HCT116 (cell line): ENCODE results near the gene PAM16. TPM values are rescaled to one million over a fixed set of nuclear protein-coding genes. Genes with fewer than 3 reads are reported as not detected.
"Not testable (repeated sequence)": the region's sequence is repeated elsewhere in the genome, so short reads cannot be mapped to it uniquely, and the experiment has no call there.

ENCODE experiments used
- ATAC-seq: fragments of 200-7000 bp; cut with Tn5 transposase; 2 replicates; pipeline ENCODE4 v1.9.1; 2020; ENCODE audit warnings: mild to moderate bottlenecking, moderate library complexity
- BruUV-seq: library from RNA; stranded (reverse); fragments of 400-500 nt; replicated peaks from 2 replicates; lab custom pipeline; 2021; lab: Mats Ljungman, UMichigan
- CTCF ChIA-PET: fragments of 300-600 bp; sonication (Branson Sonifier 250); formaldehyde crosslinking; loops from one replicate; lab custom pipeline; 2021; ENCODE audit warnings: antibody characterized with exemption; lab: Charles Lee
- POLR2A ChIA-PET: fragments of 300-600, 350-600 bp; sonication (Branson Sonifier 250); formaldehyde crosslinking; loops from one replicate; lab custom pipeline; 2021; ENCODE audit warnings: antibody characterized with exemption; lab: Charles Lee
- RAD21 ChIA-PET, 2 experiments: fragments of 300-600 bp; sonication (Branson Sonifier 250); formaldehyde crosslinking; loops; one replicate each; lab custom pipeline; 2023; ENCODE audit warnings: low total read pairs in 2 of 2; ENCODE audit not compliant: uncharacterized antibody in 2 of 2, unreplicated experiment in 2 of 2, low non-redundant PET in 1 of 2; lab: Charles Lee
- DNase-seq: peaks from one replicate; pipeline ENCODE4 v3.0.0-alpha.2; 2010; ENCODE audit warnings: low read depth, low spot score
- H2AFZ ChIP-seq: fragments of 200-600 bp; shearing (Covaris generic), sonication (generic); 2 replicates; pipeline ENCODE4 v1.6.1; 2017; ENCODE audit warnings: low read depth, mixed run types, mixed read lengths, antibody characterized with exemption, low read length; ENCODE audit not compliant: poor library complexity, severe bottlenecking
- H3K27ac ChIP-seq: 2 replicates; pipeline ENCODE4 v1.5.1; 2012; ENCODE audit warnings: low read depth, low read length
- H3K27me3 ChIP-seq: fragments of 200-600 bp; sonication (generic); 2 replicates; pipeline ENCODE4 v1.6.1; 2016; ENCODE audit warnings: mixed run types, low read length, mixed read lengths; ENCODE audit not compliant: insufficient read depth
- H3K36me3 ChIP-seq, 2 experiments: fragments of 200-500 bp in 1 of 2; fragments of 200-600 bp in 1 of 2; sonication (Bioruptor generic) in 1 of 2; sonication (generic) in 1 of 2; 2 replicates each; pipeline versions ENCODE4 v1.5.1 to v1.6.1; 2014 to 2016; ENCODE audit warnings: low read length in 2 of 2, inconsistent platforms in 1 of 2, mixed read lengths in 1 of 2, mixed run types in 1 of 2; ENCODE audit not compliant: insufficient read depth in 2 of 2, control insufficient read depth in 1 of 2
- H3K4me1 ChIP-seq, 2 experiments: fragments of 200-600 bp in 1 of 2; sonication (generic) in 1 of 2; 2 replicates each; pipeline versions ENCODE4 v1.5.1 to v1.6.1; 2012 to 2017; ENCODE audit warnings: low read length in 2 of 2, inconsistent platforms in 1 of 2, mild to moderate bottlenecking in 1 of 2, mixed read lengths in 1 of 2, mixed run types in 1 of 2, moderate library complexity in 1 of 2; ENCODE audit not compliant: insufficient read depth in 2 of 2, control insufficient read depth in 1 of 2
- H3K4me2 ChIP-seq: fragments of 200-600 bp; sonication (generic); 2 replicates; pipeline ENCODE4 v1.6.1; 2017; ENCODE audit warnings: mixed run types, low read length, mixed read lengths
- H3K4me3 ChIP-seq, 2 experiments: fragments of 200-600 bp in 1 of 2; sonication (generic) in 1 of 2; replicated peaks in 1 of 2; 2 replicates each; pipeline ENCODE4 v1.5.1; 2011 to 2016; ENCODE audit warnings: low read length in 2 of 2, control low read depth in 1 of 2, low read depth in 1 of 2, mild to moderate bottlenecking in 1 of 2, mixed read lengths in 1 of 2, mixed run types in 1 of 2
- H3K79me2 ChIP-seq: fragments of 200-600 bp; sonication (generic); 2 replicates; pipeline ENCODE4 v1.6.1; 2017; ENCODE audit warnings: mild to moderate bottlenecking, mixed run types, low read length, moderate library complexity, mixed read lengths; ENCODE audit not compliant: insufficient read depth
- H3K9ac ChIP-seq: fragments of 200-600 bp; sonication (generic); 2 replicates; pipeline ENCODE4 v1.6.1; 2016; ENCODE audit warnings: low read length, mixed read lengths
- H3K9me2 ChIP-seq: fragments of 200-600 bp; sonication (generic), shearing (Covaris generic); 2 replicates; pipeline ENCODE4 v1.6.1; 2017; ENCODE audit warnings: mixed run types, mild to moderate bottlenecking, moderate library complexity; ENCODE audit not compliant: insufficient read depth
- H3K9me3 ChIP-seq, 2 experiments: fragments of 200-500 bp in 1 of 2; fragments of 200-600 bp in 1 of 2; sonication (Bioruptor generic) in 1 of 2; sonication (generic) in 1 of 2; 2 replicates each; pipeline ENCODE4 v1.6.1; 2014 to 2017; ENCODE audit warnings: low read length in 2 of 2, mixed read lengths in 2 of 2, inconsistent platforms in 1 of 2, low read depth in 1 of 2, mild to moderate bottlenecking in 1 of 2, mixed run types in 1 of 2, moderate library complexity in 1 of 2; ENCODE audit not compliant: control insufficient read depth in 1 of 2, insufficient read depth in 1 of 2
- H4K20me1 ChIP-seq: fragments of 200-600 bp; sonication (generic), shearing (Covaris generic); 2 replicates; pipeline ENCODE4 v1.6.1; 2017; ENCODE audit warnings: mixed run types, mild to moderate bottlenecking, moderate library complexity; ENCODE audit not compliant: insufficient read depth
- CBX3 ChIP-seq: IDR thresholded peaks from 2 replicates; pipeline ENCODE4 v1.6.1; 2012; ENCODE audit warnings: low read depth
- EGR1 ChIP-seq: IDR thresholded peaks from 2 replicates; pipeline ENCODE4 v1.6.1; 2012; ENCODE audit warnings: low read depth
- EZH2 ChIP-seq: fragments of 200-600 bp; sonication (generic); IDR thresholded peaks from 2 replicates; pipeline ENCODE4 v1.6.1; 2017; ENCODE audit warnings: antibody characterized with exemption, mixed run types
- EZH2phosphoT487 ChIP-seq: fragments of 200-600 bp; IDR thresholded peaks from 2 replicates; pipeline ENCODE4 v1.6.1; 2018; ENCODE audit warnings: antibody characterized with exemption, borderline replicate concordance
- SP1 ChIP-seq: IDR thresholded peaks from 2 replicates; pipeline ENCODE4 v1.6.1; 2012; ENCODE audit warnings: low read depth
- TCF7L2 ChIP-seq: IDR thresholded peaks from 2 replicates; pipeline ENCODE4 v1.7.0; 2011; ENCODE audit warnings: borderline replicate concordance, inconsistent platforms; ENCODE audit not compliant: insufficient read depth, insufficient read length; ENCODE audit errors: extremely low read depth
- YY1 ChIP-seq: IDR thresholded peaks from 2 replicates; pipeline ENCODE4 v1.6.1; 2011; ENCODE audit warnings: low read length, low read depth, moderate library complexity, mild to moderate bottlenecking; ENCODE audit not compliant: insufficient replicate concordance; ENCODE audit errors: extremely low read depth
- ZFX ChIP-seq: fragments of 450-650 bp; IDR thresholded peaks from 2 replicates; pipeline ENCODE4 v1.6.1; 2017
- ZNF274 ChIP-seq: fragments of 200-500 bp; sonication (Bioruptor generic); IDR thresholded peaks from 2 replicates; pipeline ENCODE4 v1.6.1; 2014; ENCODE audit warnings: mild to moderate bottlenecking, low read depth, low read length, inconsistent platforms
- intact Hi-C: fragments of 100-400 bp; cut with micrococcal nuclease; formaldehyde crosslinking; loops from 2 replicates; pipeline ENCODE4 v1.10.0; 2022
- total RNA-seq: library from RNA; stranded (reverse); gene quantifications from one replicate; pipeline ENCODE4 v1.2.1, GENCODE V29; 2021; ENCODE audit not compliant: unreplicated experiment

PAM16 gene
- total RNA-seq, 1 experiment from 2014 or later, result 102 TPM

GRCh38 chr16:4344983-4345835 is 5.9 kb downstream of the PAM16 start:
- H3K9me3 ChIP-seq, result no peaks in the 10 kb centered on the region
- H3K4me2 ChIP-seq, result no peak overlapping the region
- no peak overlapping the region for H2AFZ ChIP-seq
- ChIA-PET POLR2A (no interaction called here), RAD21 (no interaction called here), CTCF (no interaction called here)
- H3K9me2 ChIP-seq, result no peaks in the 10 kb centered on the region
- peaks cover 9% of the 10 kb centered on the region; the same call in 1 of the 2 replicates for H4K20me1 ChIP-seq
- no peaks in the 10 kb centered on the region for H3K27me3 ChIP-seq
- H3K79me2 ChIP-seq, result peaks cover 100% of the 10 kb centered on the region
- ATAC-seq, result peak; percentile 5; the same call in 1 of the 2 replicates
- H3K4me3 ChIP-seq, result no peak overlapping the region
- no peak overlapping the region for H3K9ac ChIP-seq
- peaks cover 2 to 15% of the 10 kb centered on the region in 2 experiments; a peak in 2 of 4 replicates for H3K36me3 ChIP-seq
- no peak overlapping the region for H3K27ac ChIP-seq
- TF ChIP-seq EZH2 (no peak), EGR1 (no peak), EZH2phosphoT487 (no peak), SP1 (no peak), TCF7L2 (no peak), ZNF274 (no peak), ZFX (no peak), YY1 (no peak), CBX3 (no peak)
- TF ChIP-seq, all 23 proteins: peak for 0
- no peak for DNase-seq
- H3K4me1 ChIP-seq, result peaks cover 4 to 9% of the 10 kb centered on the region in 2 experiments; a peak in 3 of 4 replicates
- no TSS peak for BruUV-seq
- intact Hi-C loops, result no loop called here

DNA sequence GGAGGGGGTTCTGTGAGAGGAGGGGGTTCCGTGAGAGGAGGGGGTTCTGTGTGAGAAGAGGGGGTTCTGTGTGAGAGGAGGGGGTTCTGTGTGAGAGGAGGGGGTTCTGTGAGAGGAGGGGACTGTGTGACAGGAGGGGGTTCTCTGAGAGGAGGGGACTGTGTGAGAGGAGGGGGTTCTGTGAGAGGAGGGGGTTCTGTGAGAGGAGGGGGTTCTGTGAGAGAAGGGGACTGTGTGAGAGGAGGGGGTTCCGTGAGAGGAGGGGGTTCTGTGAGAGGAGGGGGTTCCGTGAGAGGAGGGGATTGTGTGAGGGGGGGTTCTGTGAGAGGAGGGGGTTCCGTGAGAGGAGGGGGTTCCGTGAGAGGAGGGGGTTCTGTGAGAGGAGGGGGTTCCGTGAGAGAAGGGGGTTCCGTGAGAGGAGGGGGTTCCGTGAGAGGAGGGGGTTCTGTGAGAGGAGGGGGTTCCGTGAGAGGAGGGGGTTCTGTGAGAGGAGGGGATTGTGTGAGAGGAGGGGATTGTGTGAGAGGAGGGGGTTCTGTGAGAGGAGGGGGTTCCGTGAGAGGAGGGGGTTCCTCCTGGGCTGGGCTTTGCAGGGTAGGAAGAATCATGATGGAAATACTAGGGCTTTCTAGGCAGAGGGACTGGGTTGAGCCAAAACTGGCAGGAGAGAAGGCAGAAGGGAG is 6.7 kb downstream of the PAM16 start:
- H3K9me3 ChIP-seq, intact Hi-C loops, H3K4me2 ChIP-seq, H3K9ac ChIP-seq, POLR2A ChIA-PET, H4K20me1 ChIP-seq, H3K4me1 ChIP-seq, H3K4me3 ChIP-seq, H3K27me3 ChIP-seq, RAD21 ChIA-PET, H3K9me2 ChIP-seq, CTCF ChIA-PET, DNase-seq, H2AFZ ChIP-seq, BruUV-seq: not testable (repeated sequence)
- peaks cover 2 to 16% of the 10 kb centered on the region in 2 experiments; a peak in 2 of 4 replicates for H3K36me3 ChIP-seq
- H3K27ac ChIP-seq, result peak overlapping the region; percentile 17; the same call in 1 of the 2 replicates
- ATAC-seq, result peak; percentile 41; the same call in 1 of the 2 replicates
- peaks cover 95% of the 10 kb centered on the region for H3K79me2 ChIP-seq
